Activated T-cell treated with anti-CD3 and anti-CD28 coated beads, Interleukin-2, amount 50 U/mL, for 48 hours (primary cell): ENCODE measurements around the gene LTB4R.
A peak's percentile ranks its signal among the peaks of the same experiment; 100 is the strongest.

Experiments
- DNase-seq, 2 experiments: peaks; one replicate each; pipeline ENCODE4 v3.0.0-alpha.2; 2020

LTB4R gene

DNA sequence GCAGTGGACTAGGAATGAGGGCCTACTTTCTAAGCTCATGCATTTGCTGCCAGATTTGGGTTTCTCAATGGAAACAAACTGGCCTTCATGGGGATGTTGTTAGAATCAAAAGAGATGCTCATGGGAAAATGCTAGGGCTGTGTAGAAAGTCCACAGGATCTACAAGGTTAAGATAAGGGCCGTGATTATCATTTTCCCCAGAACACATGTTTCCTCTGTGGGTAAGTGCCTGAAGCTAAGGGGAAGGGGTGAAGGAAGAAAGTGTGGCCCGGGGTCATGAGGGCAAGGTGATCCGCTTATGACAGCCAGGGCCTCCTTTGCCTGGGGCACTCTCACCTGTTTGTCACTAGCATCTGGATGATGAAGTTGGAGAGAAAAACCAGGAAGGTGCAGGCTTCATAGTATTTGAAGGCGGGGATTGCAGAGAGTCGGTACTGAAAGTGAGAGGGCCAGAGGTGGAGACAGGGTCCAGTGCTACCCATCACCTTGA lies 13.8 kb downstream of the LTB4R start:
- DNase-seq, result no peak

- no peak for DNase-seq
These were observed 14.7 kb downstream of the LTB4R start for GRCh38 chr14:24325963-24326362.

GRCh38 chr14:24327303-24327702 lies 16.0 kb downstream of the LTB4R start:
- DNase-seq, result no peak

DNA sequence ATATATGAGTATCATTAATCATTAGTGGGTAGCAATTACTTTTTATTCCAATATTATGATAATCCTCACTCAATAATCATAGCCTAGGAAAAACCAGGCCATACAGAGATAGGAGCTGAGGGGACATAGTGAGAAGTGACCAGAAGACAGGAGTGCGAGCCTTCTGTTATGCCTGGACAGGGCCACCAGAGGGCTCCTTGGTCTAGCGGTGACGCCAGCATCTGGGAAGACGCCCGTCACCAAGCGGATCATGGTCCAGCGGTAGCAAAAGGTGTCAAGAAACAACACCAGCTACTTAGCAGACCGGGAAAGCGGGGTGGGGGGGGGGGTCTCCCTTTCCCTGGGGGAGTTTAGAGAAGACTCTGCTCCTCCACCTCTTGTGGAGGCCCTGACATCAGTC lies 16.6 kb downstream of the LTB4R start:
- DNase-seq, result peak; percentile 35 to 59

DNA sequence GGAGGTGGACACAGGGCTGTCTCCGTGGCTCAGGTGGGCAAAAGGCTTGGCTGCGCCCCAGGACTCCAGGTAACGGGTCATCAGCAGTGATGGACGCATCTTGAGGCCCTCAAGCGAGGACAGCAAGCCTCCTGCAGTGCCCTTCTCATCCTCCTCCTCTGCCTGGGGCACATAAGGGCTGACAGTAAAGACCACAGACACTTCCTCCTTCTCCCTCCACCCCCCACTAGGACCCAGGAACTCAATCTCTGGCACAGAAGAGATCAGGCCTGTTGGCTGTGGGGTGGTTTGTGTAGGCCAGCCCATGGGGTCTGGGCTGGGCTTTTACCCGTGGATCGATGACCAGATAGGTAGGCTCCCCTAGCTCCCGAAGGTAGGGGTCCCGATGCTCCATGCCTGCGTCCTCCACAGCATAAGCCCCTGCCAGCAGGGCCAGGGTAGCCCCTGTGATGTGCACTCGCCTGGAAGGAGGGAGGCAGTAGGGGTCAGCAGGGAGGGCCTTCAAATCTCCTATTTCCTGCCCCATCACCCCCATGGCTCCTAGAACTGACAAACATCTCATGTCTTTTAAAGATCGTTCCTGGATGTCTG lies 17.9 kb downstream of the LTB4R start:
- no peak for DNase-seq

DNA sequence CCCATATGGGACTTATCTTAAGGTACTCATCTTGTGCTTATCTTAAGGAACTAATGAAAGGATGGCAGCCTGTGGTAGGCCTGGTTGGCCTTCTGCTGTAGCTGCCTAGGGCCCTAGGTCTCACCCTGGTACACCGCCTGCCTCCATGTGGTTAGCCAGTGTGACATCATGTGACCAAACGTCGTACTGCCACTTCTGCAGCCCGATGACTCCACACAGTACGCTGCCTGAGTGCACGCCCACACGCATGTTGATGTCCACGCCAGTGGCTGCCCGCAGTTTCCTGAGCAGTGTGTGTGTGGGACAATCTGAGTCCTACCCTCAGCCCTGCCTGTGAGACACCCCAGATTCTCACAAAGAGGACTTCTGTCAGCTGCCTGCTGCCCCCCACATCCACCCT lies 18.4 kb downstream of the LTB4R start:
- DNase-seq, result peak; percentile 66 to 74

DNA sequence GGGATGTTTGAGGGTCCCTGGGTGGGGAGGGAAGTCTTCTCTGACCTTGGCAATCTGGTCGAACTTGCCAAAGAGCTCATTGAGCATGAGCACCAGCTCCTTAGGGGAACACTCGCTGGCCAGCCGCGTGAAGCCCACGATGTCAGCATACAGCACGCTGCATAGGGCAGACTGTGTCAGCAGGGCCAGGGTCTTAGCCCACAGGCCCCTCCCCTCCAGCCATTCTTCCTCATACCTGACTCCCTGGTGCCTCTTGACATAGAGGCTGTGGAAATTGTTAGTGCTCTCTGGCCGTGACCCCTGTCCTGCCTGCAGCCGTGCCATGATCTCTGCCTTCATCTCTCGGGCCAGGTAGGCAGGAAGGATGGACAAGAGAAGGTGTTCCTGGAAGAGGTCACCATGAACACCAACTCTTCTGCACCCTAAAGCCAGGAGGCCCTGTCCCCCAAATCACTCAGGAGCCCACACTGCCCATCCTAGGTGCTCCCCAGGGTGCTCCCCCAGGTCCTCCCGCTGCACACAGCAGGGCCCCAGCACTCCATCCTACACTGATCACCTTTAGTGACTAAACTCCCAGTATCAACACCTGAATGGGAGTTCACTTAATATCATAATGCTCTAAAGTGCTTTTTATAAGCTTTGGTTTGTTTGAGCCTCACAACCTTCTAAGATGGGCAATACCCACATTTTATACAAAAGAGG lies 19.8 kb downstream of the LTB4R start:
- DNase-seq, result no peak

GRCh38 chr14:24331731-24332267 lies 20.5 kb downstream of the LTB4R start:
- DNase-seq, result peak in 1 of 2 experiments; percentile 31

- peak; percentile 86 to 87 for DNase-seq
These were observed 21.1 kb downstream of the LTB4R start for GRCh38 chr14:24332268-24332993.

GRCh38 chr14:24334431-24335291 lies 23.4 kb downstream of the LTB4R start, which contains the start of gene ADCY4:
TSS of gene ADCY4 (minus strand) at chr14:24335071. CDS start at chr14:24334652, 419 bp downstream.
- DNase-seq, result peak; percentile 47 to 57

DNA sequence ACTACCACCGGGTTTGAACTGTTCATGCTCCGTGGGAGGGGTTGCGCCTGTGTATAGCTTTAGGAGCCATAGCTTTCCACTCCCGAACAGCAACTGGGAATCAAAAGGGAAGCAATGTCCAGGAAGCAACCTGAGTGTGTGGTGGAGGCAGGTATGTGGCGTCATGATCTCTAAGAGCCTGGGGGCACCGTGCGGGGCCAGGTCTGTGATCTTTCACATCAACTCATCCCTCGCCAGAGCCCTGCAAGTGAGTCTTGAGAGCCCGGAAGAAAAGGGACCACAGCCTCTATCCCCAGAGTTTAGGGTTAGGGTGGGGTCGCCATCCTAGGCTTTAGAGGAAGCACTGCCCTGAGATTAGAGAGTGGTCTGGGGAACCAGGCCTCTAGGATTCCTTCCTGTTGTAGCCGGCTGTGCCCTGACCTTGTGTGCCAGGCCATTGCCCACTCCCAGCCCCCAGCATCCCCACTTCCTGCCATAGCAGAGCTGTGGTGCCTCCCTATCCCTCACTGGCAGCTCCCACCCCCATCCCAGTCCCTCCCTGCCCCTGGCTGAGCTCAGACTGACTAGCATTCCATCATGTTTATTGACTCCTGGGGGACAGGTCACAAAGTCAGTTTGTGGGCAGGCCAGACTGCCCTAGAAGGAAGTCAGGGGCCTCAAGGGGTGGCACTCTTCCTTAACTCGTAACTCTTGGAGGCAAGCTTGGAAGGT lies 24.3 kb downstream of the LTB4R start:
- no peak for DNase-seq

DNA sequence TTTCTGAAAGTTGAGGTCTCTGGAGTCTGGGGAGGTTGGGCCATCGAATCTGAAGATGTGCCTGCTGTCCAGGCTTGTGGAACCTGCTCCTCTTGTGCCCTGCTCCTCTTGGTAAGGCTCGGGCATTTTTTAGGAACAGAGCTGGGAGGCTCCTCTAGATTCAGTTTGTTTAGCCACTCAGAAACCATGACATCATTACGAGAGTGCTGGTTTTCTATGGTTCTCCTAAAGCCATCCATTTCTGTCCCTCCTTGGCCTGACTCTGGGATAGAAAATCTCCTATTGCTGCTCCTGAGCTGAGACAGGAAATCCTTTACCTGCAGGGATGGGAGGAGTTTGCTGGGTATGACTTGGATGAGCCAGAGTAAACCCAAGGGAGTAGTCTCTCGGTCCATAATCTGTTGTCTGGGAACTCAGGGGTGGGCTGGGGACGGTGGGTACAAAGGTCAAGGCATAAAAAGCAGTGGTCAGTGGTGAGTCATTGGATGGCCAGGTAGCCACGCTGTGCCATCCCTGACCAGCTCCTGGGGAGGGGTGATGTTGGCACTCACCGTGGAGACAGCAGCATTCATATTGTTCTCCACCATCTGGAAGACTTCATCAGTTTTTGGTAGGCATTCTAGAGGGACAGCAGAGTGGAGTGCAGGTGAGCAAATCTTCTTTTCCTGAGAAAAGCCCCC lies 26.0 kb downstream of the LTB4R start:
- DNase-seq, result no peak

DNA sequence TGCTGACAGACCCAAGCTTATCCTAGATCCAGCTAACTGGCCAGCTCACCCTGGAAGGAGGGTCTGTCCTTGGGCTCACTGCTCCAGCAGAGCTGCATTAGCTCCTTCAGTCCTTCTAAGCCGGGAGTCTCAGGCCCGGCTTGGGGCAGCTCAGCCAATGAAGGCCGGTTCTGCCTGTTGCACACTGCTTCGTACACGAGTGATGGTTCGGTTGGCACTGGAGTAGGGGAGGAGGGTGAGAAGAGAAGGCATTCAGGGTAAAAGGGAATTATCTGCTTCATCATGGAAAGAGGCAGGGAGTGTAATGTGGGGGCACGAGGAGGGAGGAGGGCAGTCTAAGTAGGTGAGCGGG lies 26.5 kb downstream of the LTB4R start:
- DNase-seq, result no peak

DNA sequence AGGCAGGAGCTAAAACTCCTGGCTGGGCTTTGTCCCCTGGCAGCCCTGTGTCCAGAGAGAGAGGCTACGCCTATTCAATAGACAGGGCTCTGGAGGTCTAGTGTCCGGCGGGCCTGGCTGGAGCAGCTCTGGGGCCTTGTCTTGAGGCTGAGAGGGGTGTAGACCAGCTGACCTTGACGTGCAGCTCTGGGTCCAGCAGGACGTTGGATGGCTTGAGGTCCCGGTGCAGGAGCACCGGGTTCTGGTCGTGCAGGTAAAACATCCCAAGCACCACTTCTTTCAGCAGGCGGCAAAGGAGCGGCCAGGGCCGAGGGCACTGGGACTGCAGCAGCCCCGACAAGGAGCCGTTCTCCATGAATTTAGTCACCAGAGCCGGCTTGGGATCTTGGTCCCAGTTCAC lies 27.5 kb downstream of the LTB4R start:
- DNase-seq, result no peak

DNA sequence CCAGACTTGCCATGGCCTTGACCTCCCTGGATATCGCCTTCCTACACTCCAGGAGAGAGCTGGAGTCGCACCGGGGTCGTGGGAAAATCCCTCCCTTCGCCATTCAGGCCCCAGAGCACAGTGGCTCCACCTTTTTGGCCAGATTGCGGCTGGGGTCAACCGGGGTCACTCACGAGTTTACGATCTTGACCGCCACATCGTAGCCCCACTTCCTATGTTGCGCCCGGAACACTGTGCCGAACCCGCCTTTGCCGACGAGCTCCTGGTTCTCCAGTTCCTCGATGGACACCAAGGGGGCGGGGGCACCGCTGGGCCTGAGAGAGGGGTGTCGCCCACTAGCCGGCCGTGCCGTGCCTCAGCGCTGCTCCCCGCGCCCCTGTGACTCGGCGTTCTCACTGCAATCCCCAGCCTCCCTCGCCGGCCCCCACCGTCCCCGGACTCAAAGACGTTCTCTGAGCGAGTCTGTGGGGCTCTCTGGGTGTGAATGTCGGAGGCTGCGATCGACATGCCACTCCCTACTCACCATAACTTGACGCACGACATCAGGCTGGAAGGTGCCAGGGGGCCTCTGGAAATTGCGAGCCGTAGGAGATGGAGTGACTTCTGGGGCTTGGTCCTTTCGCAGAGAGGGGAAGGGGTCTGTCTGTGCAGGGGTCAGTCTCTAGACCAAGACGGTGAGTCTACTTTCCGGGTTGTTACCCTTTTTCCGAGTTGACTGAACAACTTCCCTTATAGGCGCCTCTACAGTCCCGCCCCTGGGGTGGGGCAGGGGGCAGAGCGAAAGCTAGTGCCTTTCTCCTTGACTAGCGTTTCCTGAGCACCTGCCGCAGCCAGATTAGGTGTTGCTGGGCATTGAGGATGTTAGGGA lies 28.2 kb downstream of the LTB4R start, which contains the start of gene RIPK3:
Gene RIPK3, minus strand, starts transcription at position 708 of the 868 bp plus-strand sequence. Its CDS starts 165 bp downstream, at position 543.
- peak; percentile 79 to 80 for DNase-seq

- no peak for DNase-seq
These were observed 29.3 kb downstream of the LTB4R start for GRCh38 chr14:24340606-24341005.

DNA sequence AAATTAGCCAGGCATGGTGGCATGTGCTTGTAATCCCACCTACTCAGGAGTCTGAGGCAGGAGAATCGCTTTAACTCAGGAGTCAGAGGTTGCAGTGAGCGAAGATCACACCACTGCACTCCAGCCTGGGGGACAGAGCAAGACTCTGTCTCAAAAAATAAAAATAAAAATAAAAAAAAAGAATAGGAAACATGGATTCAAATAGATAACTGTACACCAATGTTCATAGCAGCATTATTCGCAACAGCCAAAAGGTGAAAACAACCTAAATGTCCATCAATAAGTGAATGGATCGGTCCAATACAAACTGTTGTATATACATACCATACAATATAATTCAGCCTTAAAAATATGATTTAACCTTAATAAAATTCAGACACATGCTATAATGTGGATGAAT lies 31.6 kb downstream of the LTB4R start:
- no peak for DNase-seq

- no peak for DNase-seq
These were observed 32.7 kb downstream of the LTB4R start for GRCh38 chr14:24343795-24344660.

DNA sequence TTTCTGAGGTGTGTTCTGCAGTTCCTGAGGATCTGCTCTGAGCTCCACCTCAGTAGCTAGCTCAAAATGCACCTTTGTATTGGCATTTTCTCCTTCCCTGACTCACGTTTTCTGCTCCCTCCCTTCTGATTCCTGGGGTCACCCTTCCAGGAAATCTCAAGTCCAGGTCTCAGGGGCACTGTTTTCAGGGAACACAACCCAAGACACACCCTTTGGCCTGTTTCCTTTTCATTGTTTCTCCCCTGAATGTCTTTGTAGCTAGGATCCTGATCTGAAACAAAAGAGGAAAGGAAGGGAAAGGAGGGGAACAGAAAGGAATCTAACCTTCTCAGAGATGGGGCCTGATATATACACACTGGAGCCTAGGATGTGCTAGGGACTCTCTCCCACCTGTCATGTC lies 35.8 kb downstream of the LTB4R start:
- no peak for DNase-seq
